RWPE2 (cell line): ENCODE data around the gene USP50.
"Not testable (repeated sequence)": the region's sequence is repeated elsewhere in the genome, so short reads cannot be mapped to it uniquely, and the experiment has no call there.

Experiments
- ATAC-seq: fragments of 200-7000 bp; cut with Tn5 transposase; 3 replicates; pipeline ENCODE4 v1.9.1; 2021; ENCODE audit warnings: low read depth
- DNase-seq: peaks from one replicate; pipeline ENCODE4 v3.0.0-alpha.2; 2020; ENCODE audit warnings: low spot score
- H3K27ac ChIP-seq: fragments of 450-650 bp; 2 replicates; pipeline ENCODE4 v1.5.1; 2017; ENCODE audit warnings: mild to moderate bottlenecking; ENCODE audit not compliant: poor library complexity, severe bottlenecking
- H3K27me3 ChIP-seq: fragments of 250-450 bp; sonication (Bioruptor Pico); 2 replicates; pipeline ENCODE4 v1.5.1; 2021; ENCODE audit warnings: mild to moderate bottlenecking, moderate library complexity; ENCODE audit not compliant: insufficient read depth, poor library complexity, severe bottlenecking
- H3K36me3 ChIP-seq: fragments of 250-450 bp; sonication (Bioruptor Pico); 2 replicates; pipeline ENCODE4 v1.5.1; 2020; ENCODE audit warnings: low read depth, mild to moderate bottlenecking, moderate library complexity
- H3K4me1 ChIP-seq: fragments of 250-450 bp; sonication (Bioruptor Pico); 2 replicates; pipeline ENCODE4 v1.5.1; 2021; ENCODE audit warnings: mild to moderate bottlenecking, moderate library complexity; ENCODE audit not compliant: insufficient read depth, poor library complexity, severe bottlenecking
- H3K4me3 ChIP-seq: fragments of 250-450 bp; sonication (Bioruptor Pico); 2 replicates; pipeline ENCODE4 v1.5.1; 2021; ENCODE audit warnings: mild to moderate bottlenecking, moderate library complexity; ENCODE audit not compliant: severe bottlenecking
- H3K9me3 ChIP-seq: fragments of 250-450 bp; sonication (Bioruptor Pico); 2 replicates; pipeline ENCODE4 v1.5.1; 2021; ENCODE audit warnings: mild to moderate bottlenecking, moderate library complexity; ENCODE audit not compliant: severe bottlenecking
- TF ChIP-seq, protein P1 (sequence below): fragments of 450-650 bp; IDR thresholded peaks from one replicate; pipeline ENCODE4 v1.5.1; 2017; ENCODE audit warnings: mild to moderate bottlenecking, moderate library complexity; ENCODE audit not compliant: poor library complexity, severe bottlenecking

Gene USP50

DNA sequence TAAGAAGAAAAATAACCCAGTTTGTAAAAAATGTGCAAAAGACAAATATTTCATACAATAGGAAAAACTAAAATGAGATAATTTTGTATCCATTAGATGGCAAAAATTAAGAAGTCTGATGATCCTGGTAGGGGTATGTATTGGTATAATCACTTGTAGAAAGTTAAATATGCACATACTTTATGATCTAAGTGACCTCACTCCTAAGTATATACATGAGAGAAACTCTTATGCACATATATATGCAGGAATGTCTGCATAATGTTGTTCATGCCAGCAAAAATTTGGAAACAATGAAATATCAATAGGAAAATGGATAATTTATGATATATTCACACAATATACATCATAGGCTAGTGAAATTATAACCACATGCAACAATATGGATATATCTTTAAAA is 33.5 kb downstream of the USP50 start:
- TF ChIP-seq, protein P1, sequence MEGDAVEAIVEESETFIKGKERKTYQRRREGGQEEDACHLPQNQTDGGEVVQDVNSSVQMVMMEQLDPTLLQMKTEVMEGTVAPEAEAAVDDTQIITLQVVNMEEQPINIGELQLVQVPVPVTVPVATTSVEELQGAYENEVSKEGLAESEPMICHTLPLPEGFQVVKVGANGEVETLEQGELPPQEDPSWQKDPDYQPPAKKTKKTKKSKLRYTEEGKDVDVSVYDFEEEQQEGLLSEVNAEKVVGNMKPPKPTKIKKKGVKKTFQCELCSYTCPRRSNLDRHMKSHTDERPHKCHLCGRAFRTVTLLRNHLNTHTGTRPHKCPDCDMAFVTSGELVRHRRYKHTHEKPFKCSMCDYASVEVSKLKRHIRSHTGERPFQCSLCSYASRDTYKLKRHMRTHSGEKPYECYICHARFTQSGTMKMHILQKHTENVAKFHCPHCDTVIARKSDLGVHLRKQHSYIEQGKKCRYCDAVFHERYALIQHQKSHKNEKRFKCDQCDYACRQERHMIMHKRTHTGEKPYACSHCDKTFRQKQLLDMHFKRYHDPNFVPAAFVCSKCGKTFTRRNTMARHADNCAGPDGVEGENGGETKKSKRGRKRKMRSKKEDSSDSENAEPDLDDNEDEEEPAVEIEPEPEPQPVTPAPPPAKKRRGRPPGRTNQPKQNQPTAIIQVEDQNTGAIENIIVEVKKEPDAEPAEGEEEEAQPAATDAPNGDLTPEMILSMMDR = no peak
- Histone ChIP-seq H3K9me3 (no peaks in the 10 kb centered on the region), H3K36me3 (no peaks in the 10 kb centered on the region), H3K27me3 (no peaks in the 10 kb centered on the region), H3K27ac (no peak overlapping the region), H3K4me1 (no peaks in the 10 kb centered on the region), H3K4me3 (no peak overlapping the region)
- DNase-seq (no peak), ATAC-seq (no peak)

DNA sequence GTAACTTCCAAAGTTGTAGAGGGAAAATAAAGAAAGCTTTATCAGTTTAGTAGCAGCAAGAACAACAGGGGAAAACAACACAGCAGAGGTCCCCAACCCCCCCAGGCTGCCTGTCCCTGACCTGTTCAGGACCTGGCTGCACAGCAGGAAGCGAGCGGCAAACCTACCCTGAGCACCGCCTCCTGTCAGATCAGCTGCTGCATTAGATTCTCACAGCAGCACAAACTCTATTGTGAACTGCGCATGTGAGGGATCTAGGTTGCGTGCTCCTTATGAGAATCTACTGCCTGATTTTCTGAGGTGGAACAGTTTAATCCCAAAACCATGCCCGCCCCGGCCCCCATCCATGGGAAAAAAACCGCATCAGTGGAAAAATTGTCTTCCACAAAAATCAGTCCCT is 40.3 kb downstream of the USP50 start:
- ATAC-seq (peak; percentile 22; the same call in 1 of the 3 replicates), DNase-seq (no peak)
- Histone ChIP-seq H3K27me3 (no peaks in the 10 kb centered on the region), H3K36me3 (peaks cover 10% of the 10 kb centered on the region; the same call in 1 of the 2 replicates), H3K27ac (no peak overlapping the region), H3K4me1 (no peaks in the 10 kb centered on the region), H3K4me3 (no peak overlapping the region), H3K9me3 (no peaks in the 10 kb centered on the region)
- TF ChIP-seq, protein P1 = no peak

DNA sequence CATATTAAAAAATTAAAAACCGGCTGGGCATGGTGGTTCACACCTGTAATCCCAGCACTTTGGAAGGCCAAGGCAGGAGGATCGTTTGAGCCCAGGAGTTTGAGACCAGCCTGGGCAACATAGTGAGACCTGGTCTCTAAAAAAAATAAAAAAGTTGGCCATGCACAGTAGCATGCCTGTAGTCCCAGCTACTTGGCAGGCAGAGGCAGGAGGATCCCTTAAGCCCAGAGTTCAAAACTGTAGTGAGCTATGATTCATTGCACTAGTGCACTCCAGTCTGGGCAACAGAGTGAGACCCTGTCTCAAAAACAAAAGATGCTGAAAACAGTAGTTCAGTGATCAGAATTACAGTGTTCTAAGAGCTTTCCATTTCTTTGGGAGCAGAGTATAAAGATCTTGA is 40.8 kb downstream of the USP50 start:
- H3K27ac ChIP-seq, H3K4me3 ChIP-seq, H3K4me1 ChIP-seq, DNase-seq, H3K27me3 ChIP-seq, H3K9me3 ChIP-seq: not testable (repeated sequence)
- peaks cover 13% of the 10 kb centered on the region; the same call in 1 of the 2 replicates for H3K36me3 ChIP-seq
- ATAC-seq = 0 out of 3 replicates have a peak, but pooled peaks have one; percentile 24

DNA sequence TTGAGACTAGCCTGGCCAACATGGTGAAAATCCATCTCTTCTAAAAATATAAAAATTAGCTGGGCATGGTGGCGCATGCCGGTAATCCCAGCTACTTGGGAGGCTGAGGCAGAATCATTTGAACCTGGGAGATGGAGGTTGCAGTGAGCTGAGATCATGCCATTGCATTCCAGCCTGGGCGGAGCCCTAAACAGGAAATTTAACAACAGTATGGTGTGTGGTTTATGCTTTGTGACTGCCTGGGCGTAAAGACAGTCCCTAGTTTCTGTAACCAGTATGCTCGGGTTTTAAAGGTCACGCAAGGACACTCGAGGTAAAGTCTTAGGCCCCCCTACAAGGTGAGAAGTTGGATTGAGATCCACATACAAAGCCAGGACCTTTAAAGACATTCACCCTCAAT is 43.3 kb downstream of the USP50 start:
- Histone ChIP-seq H3K27ac (no peak overlapping the region), H3K27me3 (no peaks in the 10 kb centered on the region), H3K4me3 (no peak overlapping the region), H3K36me3 (peaks cover 38% of the 10 kb centered on the region), H3K4me1 (no peaks in the 10 kb centered on the region), H3K9me3 (no peaks in the 10 kb centered on the region)
- no peak for DNase-seq
- ATAC-seq = no peak
- TF ChIP-seq, protein P1 = no peak

- TF ChIP-seq, protein P1 = no peak
- Histone ChIP-seq H3K27me3 (no peaks in the 10 kb centered on the region), H3K4me3 (no peak overlapping the region), H3K9me3 (no peaks in the 10 kb centered on the region), H3K4me1 (no peaks in the 10 kb centered on the region), H3K27ac (no peak overlapping the region), H3K36me3 (peaks cover 51% of the 10 kb centered on the region)
- DNase-seq (no peak), ATAC-seq (no peak)
Observed at GRCh38 chr15:50501815-50502214, 44.7 kb downstream of the USP50 start.
